Caco-2 (cell line): ENCODE results near the gene MAP10. TPM values are rescaled to one million over a fixed set of nuclear protein-coding genes. Genes with fewer than 3 reads are reported as not detected.

Source experiments
- BruUV-seq: library from RNA; stranded (reverse); fragments of 400-500 nt; replicated peaks from 2 replicates; lab custom pipeline; 2021; lab: Mats Ljungman, UMichigan
- CTCF ChIA-PET: fragments of 300-600 bp; sonication (Branson Sonifier 250); formaldehyde crosslinking; loops from one replicate; lab custom pipeline; 2022; ENCODE audit warnings: antibody characterized with exemption; lab: Charles Lee
- POLR2A ChIA-PET: fragments of 300-600 bp; sonication (Branson Sonifier 250); formaldehyde crosslinking; loops from one replicate; lab custom pipeline; 2022; ENCODE audit warnings: antibody characterized with exemption; lab: Charles Lee
- DNase-seq, 2 experiments: peaks; one replicate each; pipeline versions ENCODE4 v3.0.0 to v3.0.0-alpha.2; 2020 to 2022
- H3K27me3 ChIP-seq: replicated peaks from 2 replicates; pipeline ENCODE4 v1.6.0; 2011; ENCODE audit warnings: low read length; ENCODE audit not compliant: control insufficient read depth, insufficient read depth
- H3K36me3 ChIP-seq: 2 replicates; pipeline ENCODE4 v1.5.1; 2011; ENCODE audit warnings: low read length; ENCODE audit not compliant: control insufficient read depth, insufficient read depth
- H3K4me1 ChIP-seq: fragments of 250-450 bp; sonication (Bioruptor Pico); 2 replicates; pipeline ENCODE4 v1.5.1; 2020; ENCODE audit warnings: mild to moderate bottlenecking
- H3K4me3 ChIP-seq: 2 replicates; pipeline ENCODE4 v1.5.1; 2011; ENCODE audit warnings: low read depth, mild to moderate bottlenecking, control low read depth, low read length
- H3K9me3 ChIP-seq: fragments of 250-450 bp; sonication (Bioruptor Pico); 2 replicates; pipeline ENCODE4 v1.5.1; 2020; ENCODE audit warnings: mild to moderate bottlenecking, moderate library complexity
- H3K27ac Mint-ChIP-seq: one replicate; pipeline ENCODE4 v1.8.0; 2022; ENCODE audit warnings: mixed read lengths; ENCODE audit not compliant: unreplicated experiment
- H3K27me3 Mint-ChIP-seq: one replicate; pipeline ENCODE4 v1.8.0; 2022; ENCODE audit warnings: mixed read lengths; ENCODE audit not compliant: insufficient read depth, unreplicated experiment
- H3K36me3 Mint-ChIP-seq: one replicate; pipeline ENCODE4 v1.8.0; 2022; ENCODE audit warnings: mild to moderate bottlenecking, mixed read lengths; ENCODE audit not compliant: insufficient read depth, unreplicated experiment
- H3K4me1 Mint-ChIP-seq: one replicate; pipeline ENCODE4 v1.8.0; 2022; ENCODE audit warnings: low read depth, mixed read lengths; ENCODE audit not compliant: unreplicated experiment
- H3K4me3 Mint-ChIP-seq: one replicate; pipeline ENCODE4 v1.8.0; 2022; ENCODE audit warnings: mild to moderate bottlenecking, moderate library complexity, mixed read lengths; ENCODE audit not compliant: unreplicated experiment
- H3K9me3 Mint-ChIP-seq: one replicate; pipeline ENCODE4 v1.8.0; 2022; ENCODE audit warnings: mixed read lengths; ENCODE audit not compliant: unreplicated experiment
- CTCF ChIP-seq, 2 experiments: fragments of 200-600 bp in 1 of 2; IDR thresholded peaks; 1 replicate in 1 of 2; 2 replicates in 1 of 2; pipeline versions ENCODE4 v1.5.1 to v1.8.0; 2011 to 2022; ENCODE audit warnings: antibody characterized with exemption in 1 of 2, control low read depth in 1 of 2, inconsistent platforms in 1 of 2, low read depth in 1 of 2, low read length in 1 of 2, mild to moderate bottlenecking in 1 of 2, moderate library complexity in 1 of 2; ENCODE audit not compliant: insufficient read depth in 1 of 2, severe bottlenecking in 1 of 2, unreplicated experiment in 1 of 2
- intact Hi-C: fragments of 100-400 bp; cut with micrococcal nuclease; formaldehyde crosslinking; loops from one replicate; pipeline ENCODE4 v1.10.0; 2022; ENCODE audit not compliant: unreplicated experiment
- total RNA-seq: library from RNA; stranded (reverse); gene quantifications from 2 replicates; pipeline ENCODE4 v1.2.3, GENCODE V29; 2022

The MAP10 gene
- total RNA-seq, 1 experiment from 2014 or later = not detected

- POLR2A ChIA-PET = no interaction called here
- H3K4me1 ChIP-seq = no peaks in the 10 kb centered on the region
- no peaks in the 10 kb centered on the region for H3K4me1 Mint-ChIP-seq
- DNase-seq = no peak
- no peaks in the 10 kb centered on the region for H3K9me3 Mint-ChIP-seq
- CTCF ChIA-PET = no interaction called here
- H3K36me3 Mint-ChIP-seq = no peaks in the 10 kb centered on the region
- intact Hi-C loops = no loop called here
- H3K4me3 Mint-ChIP-seq = no peak overlapping the region
- H3K36me3 ChIP-seq = no peaks in the 10 kb centered on the region
- no peak overlapping the region for H3K27ac Mint-ChIP-seq
- H3K4me3 ChIP-seq = no peak overlapping the region
- no peaks in the 10 kb centered on the region for H3K9me3 ChIP-seq
- H3K27me3 Mint-ChIP-seq = no peaks in the 10 kb centered on the region
- no TSS peak for BruUV-seq
- H3K27me3 ChIP-seq = no peaks in the 10 kb centered on the region
- TF ChIP-seq CTCF (IDR thresholded peaks at IDR 0.05; ENCODE audit: insufficient read depth in 1 of 2, low read depth in 1 of 2, low read length in 1 of 2, severe bottlenecking in 1 of 2, unreplicated experiment in 1 of 2) = no peak
Observed at GRCh38 chr1:232792949-232793348, 12.3 kb upstream of the MAP10 start.

DNA sequence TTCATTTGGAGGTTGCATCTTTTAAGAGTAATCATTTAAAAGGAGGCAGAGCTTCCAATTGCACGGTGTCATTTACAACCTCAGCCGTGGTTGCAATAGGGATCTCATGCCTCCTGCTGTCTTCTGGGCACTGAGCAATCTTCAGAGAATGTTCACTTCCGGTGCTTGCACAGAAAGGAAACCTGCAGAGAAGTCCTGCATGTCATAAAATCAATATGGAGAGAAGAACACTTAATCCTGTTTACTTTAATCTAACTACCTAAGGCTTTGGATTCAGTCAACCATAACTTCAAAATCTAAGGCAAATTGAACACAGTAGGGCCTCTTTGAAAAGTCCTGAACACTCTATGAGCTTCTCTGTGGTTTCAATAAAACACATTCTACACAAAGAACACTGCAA lies 11.3 kb upstream of the MAP10 start:
- Histone ChIP-seq H3K4me1 (no peaks in the 10 kb centered on the region), H3K9me3 (no peaks in the 10 kb centered on the region), H3K4me3 (no peak overlapping the region), H3K36me3 (no peaks in the 10 kb centered on the region), H3K27me3 (no peaks in the 10 kb centered on the region)
- Mint-ChIP-seq H3K36me3 (no peaks in the 10 kb centered on the region), H3K9me3 (no peaks in the 10 kb centered on the region), H3K4me1 (no peaks in the 10 kb centered on the region), H3K4me3 (no peak overlapping the region), H3K27ac (no peak overlapping the region), H3K27me3 (no peaks in the 10 kb centered on the region)
- ChIA-PET POLR2A (no interaction called here), CTCF (no interaction called here)
- no TSS peak for BruUV-seq
- intact Hi-C loops = no loop called here
- no peak for DNase-seq
- TF ChIP-seq CTCF (IDR thresholded peaks at IDR 0.05; ENCODE audit: insufficient read depth in 1 of 2, low read depth in 1 of 2, low read length in 1 of 2, severe bottlenecking in 1 of 2, unreplicated experiment in 1 of 2) = peak in 1 of 2 experiments; percentile 25

- no peak overlapping the region for H3K27ac Mint-ChIP-seq
- Histone ChIP-seq H3K36me3 (no peaks in the 10 kb centered on the region), H3K4me1 (no peaks in the 10 kb centered on the region), H3K4me3 (no peak overlapping the region), H3K9me3 (no peaks in the 10 kb centered on the region), H3K27me3 (no peaks in the 10 kb centered on the region)
- TF ChIP-seq CTCF (IDR thresholded peaks at IDR 0.05; ENCODE audit: insufficient read depth in 1 of 2, low read depth in 1 of 2, low read length in 1 of 2, severe bottlenecking in 1 of 2, unreplicated experiment in 1 of 2) = no peak
- ChIA-PET CTCF (no interaction called here), POLR2A (no interaction called here)
- no peaks in the 10 kb centered on the region for H3K36me3 Mint-ChIP-seq
- no peaks in the 10 kb centered on the region for H3K27me3 Mint-ChIP-seq
- no peak overlapping the region for H3K4me3 Mint-ChIP-seq
- no TSS peak for BruUV-seq
- intact Hi-C loops = no loop called here
- no peak for DNase-seq
- H3K4me1 Mint-ChIP-seq = no peaks in the 10 kb centered on the region
- no peaks in the 10 kb centered on the region for H3K9me3 Mint-ChIP-seq
Observed at GRCh38 chr1:232795497-232796053, 9.6 kb upstream of the MAP10 start.
